GM23338 (cell line): Measurements from ENCODE around the gene HK1. TPM values are rescaled to one million over a fixed set of nuclear protein-coding genes. Genes with fewer than 3 reads are reported as not detected.

ENCODE experiments used
- ATAC-seq: fragments of 200-7000 bp; cut with Tn5 transposase; 3 replicates; pipeline ENCODE4 v1.9.1; 2020
- DNase-seq: peaks from one replicate; pipeline ENCODE4 v3.0.0-alpha.2; 2015; ENCODE audit warnings: low spot score
- H2AFZ ChIP-seq: fragments of 200-600 bp; sonication (generic); 2 replicates; pipeline ENCODE4 v1.8.0; 2016; ENCODE audit warnings: antibody characterized with exemption, mild to moderate bottlenecking, moderate library complexity
- H3F3A ChIP-seq: fragments of 200-600 bp; sonication (generic); replicated peaks from 2 replicates; pipeline ENCODE4 v1.8.0; 2017; ENCODE audit warnings: antibody characterized with exemption, mixed run types, low read depth
- H3K27ac ChIP-seq: fragments of 200-600 bp; sonication (generic); 2 replicates; pipeline ENCODE4 v1.6.1; 2016; ENCODE audit warnings: low read depth
- H3K27me3 ChIP-seq: fragments of 200-600 bp; sonication (generic); 2 replicates; pipeline ENCODE4 v1.8.0; 2016; ENCODE audit warnings: mild to moderate bottlenecking, mixed run types, moderate library complexity; ENCODE audit not compliant: insufficient read depth
- H3K36me3 ChIP-seq: fragments of 200-600 bp; sonication (generic); 2 replicates; pipeline ENCODE4 v1.8.0; 2016; ENCODE audit warnings: mild to moderate bottlenecking; ENCODE audit not compliant: insufficient read depth
- H3K4me1 ChIP-seq: fragments of 200-600 bp; sonication (generic); 2 replicates; pipeline ENCODE4 v1.8.0; 2016; ENCODE audit warnings: mild to moderate bottlenecking, moderate library complexity; ENCODE audit not compliant: insufficient read depth
- H3K4me2 ChIP-seq: fragments of 200-600 bp; sonication (generic); 2 replicates; pipeline ENCODE4 v1.7.1; 2017; ENCODE audit warnings: mixed run types
- H3K4me3 ChIP-seq: fragments of 200-600 bp; sonication (generic); 2 replicates; pipeline ENCODE4 v1.6.1; 2016; ENCODE audit warnings: mixed run types
- H3K79me2 ChIP-seq: fragments of 200-600 bp; sonication (generic); replicated peaks from 2 replicates; pipeline ENCODE4 v1.8.0; 2017; ENCODE audit warnings: mild to moderate bottlenecking; ENCODE audit not compliant: insufficient read depth
- H3K9me2 ChIP-seq: fragments of 200-600 bp; sonication (generic); 2 replicates; pipeline ENCODE4 v1.8.0; 2017; ENCODE audit not compliant: insufficient read depth
- H4K20me1 ChIP-seq: fragments of 200-600 bp; sonication (generic); replicated peaks from 2 replicates; pipeline ENCODE4 v1.8.0; 2017; ENCODE audit warnings: mild to moderate bottlenecking; ENCODE audit not compliant: insufficient read depth
- H3K27ac Mint-ChIP-seq: 2 replicates; pipeline ENCODE4 v1.8.0; 2020; ENCODE audit warnings: inconsistent platforms, mild to moderate bottlenecking, moderate library complexity, mixed read lengths
- H3K27me3 Mint-ChIP-seq: 3 replicates; pipeline ENCODE4 v1.8.0; 2022; ENCODE audit warnings: low read depth, mild to moderate bottlenecking, moderate library complexity, mixed read lengths, inconsistent platforms; ENCODE audit not compliant: insufficient read depth, poor library complexity
- H3K36me3 Mint-ChIP-seq: 3 replicates; pipeline ENCODE4 v1.8.0; 2021; ENCODE audit warnings: low read depth, mild to moderate bottlenecking, inconsistent platforms, moderate library complexity, mixed read lengths
- H3K4me1 Mint-ChIP-seq: 3 replicates; pipeline ENCODE4 v1.8.0; 2020; ENCODE audit warnings: mild to moderate bottlenecking, inconsistent platforms, mixed read lengths
- H3K4me3 Mint-ChIP-seq: 3 replicates; pipeline ENCODE4 v1.8.0; 2021; ENCODE audit warnings: moderate library complexity, mild to moderate bottlenecking, inconsistent platforms, mixed read lengths
- H3K9me3 Mint-ChIP-seq: 3 replicates; pipeline ENCODE4 v1.8.0; 2020; ENCODE audit warnings: moderate library complexity, mild to moderate bottlenecking, inconsistent platforms, mixed read lengths
- CTCF ChIP-seq, 2 experiments: fragments of 200-600 bp in 1 of 2; sonication (generic) in 1 of 2; conservative IDR thresholded peaks; 2 replicates each; pipeline versions ENCODE4 v1.5.1 to v1.6.1; 2016 to 2017; ENCODE audit warnings: antibody characterized with exemption in 2 of 2, low read depth in 2 of 2, mild to moderate bottlenecking in 2 of 2, moderate library complexity in 1 of 2
- ETS1 ChIP-seq: IDR thresholded peaks from 2 replicates; pipeline ENCODE4 v1.6.1; 2016; ENCODE audit warnings: antibody characterized with exemption
- EZH2 ChIP-seq: fragments of 200-600 bp; sonication (generic); IDR thresholded peaks from one replicate; pipeline ENCODE4 v1.8.0; 2017; ENCODE audit warnings: antibody characterized with exemption, mild to moderate bottlenecking, low read depth; ENCODE audit not compliant: unreplicated experiment
- JUNB ChIP-seq: IDR thresholded peaks from one replicate; pipeline ENCODE4 v1.6.1; 2016; ENCODE audit warnings: antibody characterized with exemption; ENCODE audit not compliant: unreplicated experiment
- NANOG ChIP-seq: IDR thresholded peaks from 2 replicates; pipeline ENCODE4 v1.6.1; 2016; ENCODE audit warnings: antibody characterized with exemption, borderline replicate concordance
- POLR2AphosphoS5 ChIP-seq: IDR thresholded peaks from 2 replicates; pipeline ENCODE4 v1.6.1; 2016; ENCODE audit warnings: antibody characterized with exemption, low read depth
- REST ChIP-seq: IDR thresholded peaks from one replicate; pipeline ENCODE4 v1.6.1; 2018; ENCODE audit warnings: antibody characterized with exemption; ENCODE audit not compliant: unreplicated experiment
- STAT1 ChIP-seq: IDR thresholded peaks from one replicate; pipeline ENCODE4 v1.6.1; 2016; ENCODE audit warnings: antibody characterized with exemption; ENCODE audit not compliant: unreplicated experiment
- ZNF114 ChIP-seq: fragments of 250-450 bp; sonication (Bioruptor Pico); IDR thresholded peaks from 2 replicates; pipeline ENCODE4 v1.5.0; 2020; ENCODE audit warnings: mild to moderate bottlenecking, moderate library complexity
- ZNF331 ChIP-seq: fragments of 250-450 bp; sonication (Bioruptor Pico); IDR thresholded peaks from 2 replicates; pipeline ENCODE4 v1.5.0; 2020; ENCODE audit warnings: low read depth, mild to moderate bottlenecking, moderate library complexity
- polyA plus RNA-seq: library from polyadenylated mRNA; unstranded; fragments of >200 nt; fragmentation: Nextera tagmentation; extraction: Ambion mirVana; gene quantifications from 2 replicates; pipeline ENCODE4 v1.2.1, GENCODE V29; 2016
- total RNA-seq: library from RNA; depleted of rRNA; stranded (reverse); fragments of >200 nt; shearing (Covaris generic); gene quantifications from 2 replicates; pipeline ENCODE4 v1.2.3, GENCODE V29; 2014

The HK1 gene
- total and polyA plus RNA-seq, 2 experiments from 2014 or later, result 76.6 to 229 TPM

DNA sequence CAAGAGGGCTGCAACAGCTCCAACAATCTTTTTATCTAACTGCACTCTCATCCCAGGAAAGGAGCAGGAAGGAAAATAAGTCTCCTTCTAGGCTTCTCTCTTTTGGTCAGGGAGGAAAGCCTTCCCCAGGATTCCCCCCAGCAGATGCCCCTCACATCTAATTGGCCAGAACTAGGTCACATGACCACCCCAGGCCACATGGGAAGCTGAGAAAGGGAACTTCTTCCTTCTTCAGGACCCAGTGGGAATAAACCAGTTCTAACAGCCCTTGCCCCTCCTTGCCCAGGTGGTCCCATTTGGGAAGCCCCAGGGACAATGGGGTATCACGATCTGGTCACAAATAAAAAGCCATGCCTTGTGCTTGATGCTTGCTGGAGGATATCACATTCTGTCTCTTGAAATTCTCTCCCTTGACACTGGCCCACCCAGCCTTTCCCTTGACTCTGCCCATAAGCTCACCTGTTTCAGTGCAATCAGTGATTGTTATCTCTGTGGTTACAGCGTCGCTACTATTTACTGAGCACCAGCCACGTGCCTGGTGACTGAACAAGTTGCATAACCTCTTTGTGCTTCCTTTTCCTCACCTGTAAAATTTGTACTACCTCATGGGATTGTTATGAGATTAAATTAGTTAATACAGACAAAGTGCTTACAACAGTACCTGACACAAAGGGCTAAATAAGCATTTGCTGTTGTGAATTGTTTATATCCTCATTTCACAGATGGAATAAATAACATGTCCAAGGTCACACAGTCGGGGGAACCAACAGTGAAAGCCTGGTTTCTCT lies 147.4 kb downstream of the HK1 start:
- no peaks in the 10 kb centered on the region for H3K27me3 ChIP-seq
- peak overlapping the region; percentile 76; the same call in 1 of the 2 replicates for H2AFZ ChIP-seq
- H3K79me2 ChIP-seq, result no peaks in the 10 kb centered on the region
- Mint-ChIP-seq H3K9me3 (no peaks in the 10 kb centered on the region; the same call in 2 of the 3 replicates), H3K4me3 (no peak overlapping the region), H3K27me3 (peaks cover 7% of the 10 kb centered on the region), H3K4me1 (peaks cover 6% of the 10 kb centered on the region), H3K36me3 (no peaks in the 10 kb centered on the region), H3K27ac (no peak overlapping the region)
- no peak overlapping the region for H3K4me3 ChIP-seq
- no peaks in the 10 kb centered on the region for H4K20me1 ChIP-seq
- DNase-seq, result no peak
- H3K27ac ChIP-seq, result no peak overlapping the region
- peaks cover 11% of the 10 kb centered on the region; the same call in 1 of the 2 replicates for H3K9me2 ChIP-seq
- H3K4me2 ChIP-seq, result no peak overlapping the region
- no peaks in the 10 kb centered on the region for H3F3A ChIP-seq
- ATAC-seq, result no peak
- H3K4me1 ChIP-seq, result no peaks in the 10 kb centered on the region
- H3K36me3 ChIP-seq, result no peaks in the 10 kb centered on the region
- TF ChIP-seq STAT1 (no peak), NANOG (no peak), POLR2AphosphoS5 (no peak)

GRCh38 chr10:69426376-69426727 lies 148.1 kb downstream of the HK1 start:
- peaks cover 6% of the 10 kb centered on the region for H3K4me1 Mint-ChIP-seq
- no peak for DNase-seq
- no peak for TF ChIP-seq ZNF114 (CRISPR knock-in tag)
- no peak for TF ChIP-seq ETS1
- no peak for TF ChIP-seq CTCF (conservative IDR thresholded peaks at IDR 0.05; ENCODE audit: low read depth in 2 of 2)
- no peak for TF ChIP-seq REST
- TF ChIP-seq ZNF331 (CRISPR knock-in tag), result no peak
- no peak for TF ChIP-seq POLR2AphosphoS5
- TF ChIP-seq NANOG, result no peak
- no peak for TF ChIP-seq EZH2
- no peak for TF ChIP-seq JUNB
- TF ChIP-seq STAT1, result no peak

More at GRCh38 chr10:69426376-69426727, 148.1 kb downstream of the HK1 start:
- Histone ChIP-seq H3K27me3 (no peaks in the 10 kb centered on the region), H3K27ac (no peak overlapping the region), H3K9me2 (peaks cover 11% of the 10 kb centered on the region; the same call in 1 of the 2 replicates), H3K4me1 (no peaks in the 10 kb centered on the region), H3K4me3 (no peak overlapping the region), H3K36me3 (no peaks in the 10 kb centered on the region), H4K20me1 (no peaks in the 10 kb centered on the region), H2AFZ (peak overlapping the region; percentile 76; the same call in 1 of the 2 replicates), H3F3A (no peaks in the 10 kb centered on the region), H3K79me2 (no peaks in the 10 kb centered on the region), H3K4me2 (no peak overlapping the region)
- ATAC-seq, result no peak; the same call in 2 of the 3 replicates
- no peak overlapping the region for H3K27ac Mint-ChIP-seq
- H3K9me3 Mint-ChIP-seq, result no peaks in the 10 kb centered on the region; the same call in 2 of the 3 replicates
- no peaks in the 10 kb centered on the region for H3K36me3 Mint-ChIP-seq
- H3K4me3 Mint-ChIP-seq, result no peak overlapping the region
- peaks cover 7% of the 10 kb centered on the region for H3K27me3 Mint-ChIP-seq
